GM12873 (cell line): ENCODE results near the gene IL16.

ENCODE experiments used
- TF ChIP-seq, protein P1 (sequence below): IDR thresholded peaks from 2 replicates; pipeline ENCODE4 v1.5.1; 2012; ENCODE audit warnings: low read depth, mild to moderate bottlenecking, moderate library complexity, low read length, control low read depth; ENCODE audit not compliant: insufficient read depth; ENCODE audit errors: missing control alignments

Gene IL16

DNA sequence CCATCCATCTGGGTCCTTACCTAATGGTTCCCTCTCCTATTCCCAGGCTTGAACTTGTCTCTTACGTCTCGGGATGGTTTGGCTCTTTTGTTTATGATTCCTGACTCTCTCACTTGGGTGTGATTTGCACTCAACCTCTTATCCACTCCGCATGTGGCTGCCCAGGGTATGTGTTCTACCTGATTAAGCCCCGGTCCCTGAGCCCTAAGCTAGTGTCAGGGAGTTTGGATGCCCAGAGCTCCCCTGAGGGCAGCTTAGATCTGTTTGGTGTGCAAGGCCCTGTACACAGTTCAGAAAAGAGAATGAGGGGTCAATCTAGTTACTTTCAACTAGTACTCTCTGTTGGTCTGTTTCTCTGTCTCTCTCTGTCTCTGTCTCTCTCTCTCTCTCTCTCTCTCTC is 143.2 kb downstream of the IL16 start:
- TF ChIP-seq, protein P1, sequence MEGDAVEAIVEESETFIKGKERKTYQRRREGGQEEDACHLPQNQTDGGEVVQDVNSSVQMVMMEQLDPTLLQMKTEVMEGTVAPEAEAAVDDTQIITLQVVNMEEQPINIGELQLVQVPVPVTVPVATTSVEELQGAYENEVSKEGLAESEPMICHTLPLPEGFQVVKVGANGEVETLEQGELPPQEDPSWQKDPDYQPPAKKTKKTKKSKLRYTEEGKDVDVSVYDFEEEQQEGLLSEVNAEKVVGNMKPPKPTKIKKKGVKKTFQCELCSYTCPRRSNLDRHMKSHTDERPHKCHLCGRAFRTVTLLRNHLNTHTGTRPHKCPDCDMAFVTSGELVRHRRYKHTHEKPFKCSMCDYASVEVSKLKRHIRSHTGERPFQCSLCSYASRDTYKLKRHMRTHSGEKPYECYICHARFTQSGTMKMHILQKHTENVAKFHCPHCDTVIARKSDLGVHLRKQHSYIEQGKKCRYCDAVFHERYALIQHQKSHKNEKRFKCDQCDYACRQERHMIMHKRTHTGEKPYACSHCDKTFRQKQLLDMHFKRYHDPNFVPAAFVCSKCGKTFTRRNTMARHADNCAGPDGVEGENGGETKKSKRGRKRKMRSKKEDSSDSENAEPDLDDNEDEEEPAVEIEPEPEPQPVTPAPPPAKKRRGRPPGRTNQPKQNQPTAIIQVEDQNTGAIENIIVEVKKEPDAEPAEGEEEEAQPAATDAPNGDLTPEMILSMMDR: no peak

DNA sequence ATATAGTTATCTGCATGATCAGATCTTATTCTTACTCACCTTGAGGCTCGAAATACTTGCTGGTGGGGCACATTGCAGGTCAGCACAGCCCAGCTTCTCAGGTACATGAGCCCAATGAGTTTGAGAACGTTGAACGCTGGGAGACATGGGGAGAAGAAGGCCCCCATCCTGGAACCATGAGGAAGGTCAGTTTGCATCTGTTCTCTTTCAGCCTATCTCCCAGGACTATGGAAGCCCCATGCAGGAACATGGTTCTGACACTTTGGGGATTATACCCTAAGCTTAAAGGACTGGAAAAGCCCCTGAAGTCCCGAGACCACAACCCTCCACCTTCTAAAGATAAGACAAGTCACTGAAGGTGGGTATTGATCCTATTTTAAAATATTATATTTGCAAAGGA is 144.7 kb downstream of the IL16 start:
- TF ChIP-seq, protein P1: no peak

DNA sequence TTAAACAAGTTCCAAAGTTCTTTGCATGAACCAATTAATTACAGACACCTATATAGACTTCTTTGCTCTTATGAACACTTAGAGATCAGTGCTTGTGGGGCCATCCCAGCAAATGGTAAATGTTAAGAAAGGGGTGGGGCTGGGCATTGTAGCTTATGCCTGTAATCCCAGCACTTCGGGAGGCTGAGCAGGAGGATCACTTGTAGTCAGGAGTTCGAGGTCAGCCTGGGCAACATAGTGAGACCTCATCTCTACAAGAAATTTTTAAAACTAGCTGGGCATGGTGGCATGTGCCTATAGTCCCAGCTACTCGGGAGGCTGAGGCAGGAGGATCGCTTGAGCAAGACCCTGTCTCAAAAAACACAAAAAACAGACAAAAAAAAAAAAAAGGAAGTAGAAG is 146.7 kb downstream of the IL16 start:
- TF ChIP-seq, protein P1: no peak

DNA sequence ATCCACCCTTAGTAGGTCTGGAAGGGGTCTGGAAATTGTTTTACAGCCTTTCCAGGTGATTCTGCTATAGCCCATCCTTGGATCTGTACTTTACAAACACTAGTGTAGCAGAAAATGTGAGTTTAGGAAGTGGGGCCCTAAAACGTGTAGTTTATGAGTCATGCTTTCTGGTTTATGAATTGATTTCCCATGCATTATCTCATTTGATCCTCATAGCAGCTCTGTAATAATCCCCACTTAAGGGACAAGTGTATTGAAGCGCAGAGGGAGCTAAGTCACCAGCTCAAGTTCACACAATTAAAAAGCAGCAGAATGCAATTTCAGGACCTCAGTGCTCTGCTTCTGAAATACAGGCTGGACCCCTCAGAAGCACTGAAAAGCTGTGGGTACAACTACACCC is 149.9 kb downstream of the IL16 start:
- TF ChIP-seq, protein P1: no peak

DNA sequence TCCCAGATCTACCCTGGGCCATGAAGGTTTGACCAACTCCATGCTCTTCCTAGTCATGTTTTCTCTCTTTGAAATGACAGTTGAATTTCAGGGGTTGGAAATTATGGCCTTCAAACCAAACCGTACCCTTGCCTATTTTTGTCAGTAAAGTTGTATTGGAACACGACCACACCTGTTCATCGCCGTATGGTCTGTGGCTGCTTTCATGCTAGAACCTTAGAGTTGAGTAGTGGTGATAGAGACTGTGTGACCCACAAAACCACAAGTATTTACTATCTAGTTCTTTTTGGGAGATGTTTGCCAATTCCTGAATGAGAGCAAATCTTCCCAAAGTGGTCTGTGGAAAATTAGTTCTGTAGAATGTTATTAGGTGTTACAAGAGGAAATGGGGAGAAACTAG is 151.2 kb downstream of the IL16 start:
- TF ChIP-seq, protein P1: no peak

DNA sequence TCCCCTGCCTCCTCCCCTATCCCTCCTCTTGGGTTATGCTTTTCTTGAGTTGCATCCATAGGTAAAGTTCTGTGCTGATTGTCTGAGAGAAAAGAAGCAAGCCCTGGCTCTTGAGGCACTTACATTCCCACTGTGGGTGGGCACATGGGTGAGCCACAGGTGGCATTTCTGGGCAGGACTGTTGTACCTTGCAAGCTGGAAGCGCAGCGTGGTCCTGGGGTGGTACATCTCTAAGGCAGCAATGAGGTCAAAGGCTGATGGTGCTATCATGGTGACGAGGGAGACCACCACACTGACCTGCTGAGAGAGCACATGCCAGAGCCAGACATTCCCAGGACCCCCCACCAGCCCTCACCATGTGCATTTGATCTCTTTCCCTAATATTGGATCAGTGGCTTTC is 152.6 kb downstream of the IL16 start:
- TF ChIP-seq, protein P1: no peak

DNA sequence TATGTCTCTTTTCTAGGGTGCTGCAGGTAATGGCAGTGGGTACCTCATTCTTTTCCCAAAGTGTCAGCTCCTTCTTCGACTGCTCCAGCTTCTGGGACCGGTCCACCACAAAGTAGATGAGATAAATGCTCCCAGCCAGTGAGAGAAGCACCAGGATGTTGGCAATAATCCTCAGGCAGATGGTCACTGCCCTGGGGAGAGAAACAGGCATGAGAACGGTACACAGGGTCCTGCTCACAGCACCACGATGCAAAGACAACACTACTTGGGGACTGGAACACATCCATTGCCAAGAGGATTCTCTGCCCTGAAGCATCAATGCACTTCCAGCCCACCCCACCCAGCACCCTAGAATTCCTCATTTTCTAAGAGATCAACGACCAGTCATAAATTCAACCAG is 155.0 kb downstream of the IL16 start:
- TF ChIP-seq, protein P1: no peak

DNA sequence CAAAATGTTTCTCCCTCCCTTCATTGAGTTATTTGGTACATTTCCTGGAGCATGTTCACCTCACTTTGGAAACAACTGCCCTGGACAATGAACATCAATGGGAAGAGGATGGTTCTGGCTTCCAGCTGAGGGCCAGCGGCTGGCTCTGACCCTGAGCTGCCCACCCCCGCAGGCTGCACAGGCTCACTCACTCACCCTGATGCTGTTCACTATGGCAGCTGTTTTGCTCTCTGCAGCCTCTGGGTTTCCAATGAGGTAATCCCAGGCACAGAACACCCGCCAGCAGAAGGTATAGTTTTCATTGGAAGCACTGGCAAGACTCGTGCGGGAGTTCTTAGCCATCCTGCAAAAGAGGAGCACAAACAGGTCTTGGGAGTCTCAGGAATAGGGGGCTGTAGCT is 159.6 kb downstream of the IL16 start:
- TF ChIP-seq, protein P1: no peak
